Measurements from ENCODE around the gene ZNF780A.

- TF ChIP-seq CTCF (IDR thresholded peaks at IDR 0.05) (no peak), POLR2A (IDR thresholded peaks at IDR 0.05; ENCODE audit: low read length) (no peak), EP300 (IDR thresholded peaks at IDR 0.05) (no peak), CHD4 (IDR thresholded peaks at IDR 0.05; ENCODE audit: borderline replicate concordance) (no peak), HES2 (IDR thresholded peaks at IDR 0.05) (0 out of 2 replicates have a peak, but pooled peaks have one; percentile 5), CHD2 (IDR thresholded peaks at IDR 0.05; ENCODE audit: low read length, partially characterized antibody) (no peak), CBX8 (IDR thresholded peaks at IDR 0.05) (no peak), MAZ (IDR thresholded peaks at IDR 0.05; ENCODE audit: borderline replicate concordance, low read depth, low read length) (no peak)
- TF ChIP-seq, protein P1, sequence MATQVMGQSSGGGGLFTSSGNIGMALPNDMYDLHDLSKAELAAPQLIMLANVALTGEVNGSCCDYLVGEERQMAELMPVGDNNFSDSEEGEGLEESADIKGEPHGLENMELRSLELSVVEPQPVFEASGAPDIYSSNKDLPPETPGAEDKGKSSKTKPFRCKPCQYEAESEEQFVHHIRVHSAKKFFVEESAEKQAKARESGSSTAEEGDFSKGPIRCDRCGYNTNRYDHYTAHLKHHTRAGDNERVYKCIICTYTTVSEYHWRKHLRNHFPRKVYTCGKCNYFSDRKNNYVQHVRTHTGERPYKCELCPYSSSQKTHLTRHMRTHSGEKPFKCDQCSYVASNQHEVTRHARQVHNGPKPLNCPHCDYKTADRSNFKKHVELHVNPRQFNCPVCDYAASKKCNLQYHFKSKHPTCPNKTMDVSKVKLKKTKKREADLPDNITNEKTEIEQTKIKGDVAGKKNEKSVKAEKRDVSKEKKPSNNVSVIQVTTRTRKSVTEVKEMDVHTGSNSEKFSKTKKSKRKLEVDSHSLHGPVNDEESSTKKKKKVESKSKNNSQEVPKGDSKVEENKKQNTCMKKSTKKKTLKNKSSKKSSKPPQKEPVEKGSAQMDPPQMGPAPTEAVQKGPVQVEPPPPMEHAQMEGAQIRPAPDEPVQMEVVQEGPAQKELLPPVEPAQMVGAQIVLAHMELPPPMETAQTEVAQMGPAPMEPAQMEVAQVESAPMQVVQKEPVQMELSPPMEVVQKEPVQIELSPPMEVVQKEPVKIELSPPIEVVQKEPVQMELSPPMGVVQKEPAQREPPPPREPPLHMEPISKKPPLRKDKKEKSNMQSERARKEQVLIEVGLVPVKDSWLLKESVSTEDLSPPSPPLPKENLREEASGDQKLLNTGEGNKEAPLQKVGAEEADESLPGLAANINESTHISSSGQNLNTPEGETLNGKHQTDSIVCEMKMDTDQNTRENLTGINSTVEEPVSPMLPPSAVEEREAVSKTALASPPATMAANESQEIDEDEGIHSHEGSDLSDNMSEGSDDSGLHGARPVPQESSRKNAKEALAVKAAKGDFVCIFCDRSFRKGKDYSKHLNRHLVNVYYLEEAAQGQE (IDR thresholded peaks at IDR 0.05) = no peak
- TF ChIP-seq, protein P2, sequence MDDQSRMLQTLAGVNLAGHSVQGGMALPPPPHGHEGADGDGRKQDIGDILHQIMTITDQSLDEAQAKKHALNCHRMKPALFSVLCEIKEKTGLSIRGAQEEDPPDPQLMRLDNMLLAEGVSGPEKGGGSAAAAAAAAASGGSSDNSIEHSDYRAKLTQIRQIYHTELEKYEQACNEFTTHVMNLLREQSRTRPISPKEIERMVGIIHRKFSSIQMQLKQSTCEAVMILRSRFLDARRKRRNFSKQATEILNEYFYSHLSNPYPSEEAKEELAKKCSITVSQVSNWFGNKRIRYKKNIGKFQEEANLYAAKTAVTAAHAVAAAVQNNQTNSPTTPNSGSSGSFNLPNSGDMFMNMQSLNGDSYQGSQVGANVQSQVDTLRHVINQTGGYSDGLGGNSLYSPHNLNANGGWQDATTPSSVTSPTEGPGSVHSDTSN (IDR thresholded peaks at IDR 0.05) = no peak
- TF ChIP-seq, protein P3, sequence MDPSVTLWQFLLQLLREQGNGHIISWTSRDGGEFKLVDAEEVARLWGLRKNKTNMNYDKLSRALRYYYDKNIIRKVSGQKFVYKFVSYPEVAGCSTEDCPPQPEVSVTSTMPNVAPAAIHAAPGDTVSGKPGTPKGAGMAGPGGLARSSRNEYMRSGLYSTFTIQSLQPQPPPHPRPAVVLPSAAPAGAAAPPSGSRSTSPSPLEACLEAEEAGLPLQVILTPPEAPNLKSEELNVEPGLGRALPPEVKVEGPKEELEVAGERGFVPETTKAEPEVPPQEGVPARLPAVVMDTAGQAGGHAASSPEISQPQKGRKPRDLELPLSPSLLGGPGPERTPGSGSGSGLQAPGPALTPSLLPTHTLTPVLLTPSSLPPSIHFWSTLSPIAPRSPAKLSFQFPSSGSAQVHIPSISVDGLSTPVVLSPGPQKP (IDR thresholded peaks at IDR 0.05; ENCODE audit: low read depth, low read length) = no peak
Observed at GRCh38 chr19:40133491-40133890, 42.7 kb upstream of the ZNF780A start.

Measured in A549 (cell line).